Stimulated activated CD8-positive, alpha-beta memory T cell treated with anti-CD3 and anti-CD28 coated beads, Interleukin-4, amount 100 ng/mL, for 24 hours (primary cell): ENCODE results near the gene NTRK3.

Experiments
- DNase-seq: peaks from one replicate; pipeline ENCODE4 v3.0.0-alpha.2; 2020; ENCODE audit warnings: low read depth

Gene NTRK3

GRCh38 chr15:88120026-88120425 is 136.5 kb downstream of the NTRK3 start:
- DNase-seq: no peak

DNA sequence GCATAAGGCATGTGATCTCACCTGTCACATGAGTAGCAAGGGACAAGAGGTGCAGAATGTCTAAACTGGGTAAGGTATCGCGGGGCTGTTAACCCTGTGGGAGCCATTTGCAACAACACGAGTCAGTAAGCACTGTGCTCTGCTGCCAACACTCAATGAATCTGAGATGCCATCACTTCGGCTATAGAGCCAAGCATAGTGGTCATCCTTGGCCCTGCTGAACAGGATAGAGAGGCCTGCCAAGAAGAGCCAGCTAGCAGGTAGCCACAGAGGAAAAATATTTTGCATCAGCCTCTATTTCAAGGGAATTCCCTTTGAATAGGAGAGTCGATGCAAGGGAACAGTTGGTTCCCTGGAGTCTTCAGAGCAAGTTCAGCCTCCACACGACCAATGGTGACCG is 137.8 kb downstream of the NTRK3 start:
- no peak for DNase-seq

- DNase-seq: no peak
Measured at GRCh38 chr15:88118035-88118434, 138.5 kb downstream of the NTRK3 start.

DNA sequence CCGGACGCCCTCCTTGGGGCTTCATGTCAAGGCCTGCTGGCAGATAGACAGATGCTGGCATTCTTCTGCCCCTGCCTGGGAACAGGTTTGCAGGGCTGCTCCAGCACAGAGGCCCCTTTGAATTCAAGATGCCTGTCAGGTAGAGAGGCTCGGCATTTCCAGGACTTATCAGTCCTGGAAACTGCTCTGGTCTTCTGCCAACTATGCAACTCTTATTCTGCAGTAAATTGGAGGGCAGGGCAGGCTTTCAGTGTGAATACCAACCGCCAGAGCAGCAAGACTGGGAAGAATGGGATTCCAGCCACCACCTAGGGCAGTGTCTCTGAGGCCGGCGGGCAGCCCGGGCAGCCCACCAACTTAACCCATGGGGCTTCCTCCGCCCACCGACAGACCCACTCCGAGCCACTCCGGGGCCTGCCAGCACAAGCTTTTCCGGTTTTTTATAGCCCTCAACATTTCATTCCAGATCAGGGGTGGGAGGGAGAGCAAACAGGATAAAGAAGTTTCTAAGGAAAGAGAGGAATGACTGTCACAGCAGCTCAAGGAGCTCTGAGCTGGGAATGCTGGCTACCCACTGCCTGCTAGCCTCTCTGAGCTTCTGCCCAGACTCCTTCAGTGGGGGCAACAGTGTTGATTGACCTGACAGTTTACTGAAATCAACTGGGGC is 140.9 kb downstream of the NTRK3 start:
- no peak for DNase-seq

DNA sequence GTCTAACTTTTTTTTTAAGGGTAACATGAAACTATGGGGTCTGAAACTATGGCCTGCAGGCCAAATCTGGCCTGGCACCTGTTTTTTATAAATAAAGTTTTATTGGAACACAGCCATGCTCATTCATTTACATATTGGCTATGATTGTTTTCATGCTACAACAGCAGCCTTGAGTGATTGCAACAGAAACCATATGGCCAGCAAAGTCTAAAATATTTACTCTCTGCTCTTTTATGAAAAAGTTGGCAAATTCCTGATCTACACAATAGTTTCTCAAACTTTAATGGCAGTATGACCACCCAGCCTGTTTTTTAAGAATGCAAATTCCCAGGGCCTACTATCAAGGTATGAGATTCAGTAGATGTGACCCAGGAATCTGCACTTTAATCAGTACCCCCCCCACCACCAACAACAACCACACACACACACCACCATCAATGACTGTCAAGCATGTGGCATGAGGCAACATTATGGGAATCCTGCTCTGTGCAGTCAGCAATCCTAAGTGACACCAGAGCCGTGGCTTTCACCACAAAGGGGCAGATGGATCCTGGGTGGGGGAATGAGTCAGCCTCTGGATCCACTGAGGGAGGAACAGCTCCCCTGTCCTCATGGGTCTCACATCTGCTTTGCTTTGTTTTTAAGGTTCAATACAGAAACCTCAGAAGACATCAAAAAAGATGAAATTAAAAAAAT is 142.8 kb downstream of the NTRK3 start:
- DNase-seq: no peak

DNA sequence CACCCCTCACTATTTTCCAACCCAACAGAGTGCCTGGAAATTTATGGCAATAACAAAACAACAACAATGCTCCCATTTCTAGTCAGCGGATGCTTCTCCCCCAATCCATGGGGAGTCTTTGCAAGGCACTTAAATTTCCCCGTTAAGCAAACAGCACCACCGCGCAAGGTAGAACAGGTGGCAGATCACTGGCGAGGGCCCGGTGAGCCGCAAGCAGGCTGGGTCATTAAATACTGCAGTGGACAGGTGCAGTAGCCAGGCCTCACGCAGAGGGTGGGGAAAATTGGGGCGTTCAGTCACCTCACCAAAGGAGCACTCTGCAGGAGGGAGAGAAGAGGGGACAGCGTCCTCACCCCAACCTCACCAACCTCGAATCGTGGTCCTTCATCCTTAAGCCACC is 147.5 kb downstream of the NTRK3 start:
- DNase-seq: no peak

DNA sequence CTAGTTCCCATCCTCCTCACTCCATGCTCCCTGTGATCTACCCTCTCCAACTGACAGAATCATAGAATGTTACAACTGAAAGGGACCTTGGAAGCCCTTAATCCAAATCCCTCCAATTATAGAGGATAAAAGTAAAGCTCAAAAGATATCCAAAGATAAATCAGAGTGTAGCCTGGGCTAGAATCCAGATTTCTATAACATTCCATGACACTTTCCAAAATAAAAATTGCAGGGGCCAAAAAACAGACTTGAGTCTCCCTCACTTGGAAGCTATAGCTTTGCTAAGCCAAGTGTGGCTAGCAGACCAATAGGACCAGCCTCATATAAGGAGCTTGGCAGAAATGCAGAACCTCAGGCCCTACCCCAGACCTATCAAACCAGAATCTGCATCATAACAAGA is 148.1 kb downstream of the NTRK3 start:
- no peak for DNase-seq

- no peak for DNase-seq
Measured at GRCh38 chr15:88106074-88106473, 150.5 kb downstream of the NTRK3 start.

GRCh38 chr15:88104357-88104756 is 152.2 kb downstream of the NTRK3 start:
- no peak for DNase-seq

GRCh38 chr15:88100181-88100580 is 156.4 kb downstream of the NTRK3 start:
- no peak for DNase-seq

- no peak for DNase-seq
Measured at GRCh38 chr15:88098361-88098760, 158.2 kb downstream of the NTRK3 start.

DNA sequence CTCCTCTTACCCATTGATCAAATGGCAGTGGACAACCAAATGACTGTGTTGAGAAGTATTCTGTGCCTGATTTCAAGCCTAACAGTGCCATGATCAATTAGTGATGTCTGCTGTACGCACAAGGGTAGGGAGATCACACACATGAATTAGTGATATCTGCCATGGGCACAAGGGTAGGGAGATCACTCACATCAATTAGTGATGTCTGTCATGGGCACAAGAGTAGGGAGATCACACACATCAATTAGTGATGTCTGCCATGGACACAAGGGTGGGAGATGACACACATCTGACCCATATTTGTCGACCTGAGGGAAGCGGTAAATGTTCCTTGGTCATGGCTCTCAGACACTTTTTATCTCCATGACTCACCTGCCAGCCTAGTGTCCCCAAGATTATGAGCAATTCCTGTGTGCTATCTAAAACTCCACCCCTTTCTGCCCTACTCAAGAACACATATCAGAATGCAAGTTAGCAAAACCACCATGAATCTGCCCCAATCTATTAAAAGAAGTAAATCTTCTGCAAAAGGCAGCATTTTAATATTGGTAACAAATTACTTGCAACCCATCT is 165.0 kb downstream of the NTRK3 start:
- DNase-seq: no peak

DNA sequence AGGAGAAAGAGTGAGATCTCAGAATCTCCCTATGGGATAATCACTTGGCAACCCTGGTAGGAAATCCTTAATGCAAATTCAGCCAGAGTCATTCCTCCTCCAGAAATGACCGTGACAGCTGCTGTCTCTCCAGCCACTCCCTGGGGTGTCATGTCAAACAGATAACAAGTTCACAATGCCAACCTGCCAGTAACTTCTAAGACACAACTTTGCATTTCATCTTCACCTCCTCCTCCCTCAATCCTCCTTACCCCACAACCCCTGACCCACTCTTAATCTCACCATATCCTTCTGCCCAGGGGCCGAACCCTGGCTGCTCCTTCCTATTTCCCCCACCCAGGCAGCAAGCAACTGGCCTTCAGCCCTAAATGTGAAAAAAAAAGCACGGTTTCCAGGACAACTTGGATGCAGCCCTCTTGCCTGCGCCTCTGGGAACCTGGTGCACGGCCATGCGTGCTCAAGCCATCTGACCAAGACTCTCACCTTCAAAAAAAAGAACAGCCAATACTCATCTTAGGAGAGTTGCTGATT is 166.0 kb downstream of the NTRK3 start:
- DNase-seq: no peak

- no peak for DNase-seq
Measured at GRCh38 chr15:88089731-88090130, 166.8 kb downstream of the NTRK3 start.

DNA sequence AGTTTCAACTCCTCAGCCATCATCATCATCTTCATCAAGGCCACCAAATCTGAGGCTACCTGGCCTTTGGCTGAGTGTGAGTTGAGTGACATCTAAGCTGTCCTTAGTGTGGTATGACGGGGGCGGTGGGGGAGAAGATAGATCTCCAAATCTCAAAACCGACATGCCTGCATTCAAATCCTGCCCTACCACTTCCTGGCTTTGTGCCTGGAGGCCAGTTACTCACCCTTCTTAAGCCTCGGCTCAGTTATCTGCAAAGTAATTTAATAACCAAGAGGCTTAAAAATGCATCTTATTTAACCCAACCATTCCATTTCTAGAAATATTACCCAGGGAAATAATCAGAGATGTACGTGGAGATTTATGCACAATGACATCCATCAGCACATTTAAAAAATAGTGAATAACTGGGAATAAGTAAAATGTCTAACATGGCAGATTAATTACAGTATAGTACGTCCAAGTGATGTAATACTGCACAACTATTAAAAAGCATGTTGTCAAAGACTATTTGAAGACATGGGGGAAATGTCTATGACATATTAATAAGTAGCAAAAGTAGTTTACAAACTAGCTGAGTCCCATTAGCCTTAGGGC is 167.4 kb downstream of the NTRK3 start:
- DNase-seq: no peak

DNA sequence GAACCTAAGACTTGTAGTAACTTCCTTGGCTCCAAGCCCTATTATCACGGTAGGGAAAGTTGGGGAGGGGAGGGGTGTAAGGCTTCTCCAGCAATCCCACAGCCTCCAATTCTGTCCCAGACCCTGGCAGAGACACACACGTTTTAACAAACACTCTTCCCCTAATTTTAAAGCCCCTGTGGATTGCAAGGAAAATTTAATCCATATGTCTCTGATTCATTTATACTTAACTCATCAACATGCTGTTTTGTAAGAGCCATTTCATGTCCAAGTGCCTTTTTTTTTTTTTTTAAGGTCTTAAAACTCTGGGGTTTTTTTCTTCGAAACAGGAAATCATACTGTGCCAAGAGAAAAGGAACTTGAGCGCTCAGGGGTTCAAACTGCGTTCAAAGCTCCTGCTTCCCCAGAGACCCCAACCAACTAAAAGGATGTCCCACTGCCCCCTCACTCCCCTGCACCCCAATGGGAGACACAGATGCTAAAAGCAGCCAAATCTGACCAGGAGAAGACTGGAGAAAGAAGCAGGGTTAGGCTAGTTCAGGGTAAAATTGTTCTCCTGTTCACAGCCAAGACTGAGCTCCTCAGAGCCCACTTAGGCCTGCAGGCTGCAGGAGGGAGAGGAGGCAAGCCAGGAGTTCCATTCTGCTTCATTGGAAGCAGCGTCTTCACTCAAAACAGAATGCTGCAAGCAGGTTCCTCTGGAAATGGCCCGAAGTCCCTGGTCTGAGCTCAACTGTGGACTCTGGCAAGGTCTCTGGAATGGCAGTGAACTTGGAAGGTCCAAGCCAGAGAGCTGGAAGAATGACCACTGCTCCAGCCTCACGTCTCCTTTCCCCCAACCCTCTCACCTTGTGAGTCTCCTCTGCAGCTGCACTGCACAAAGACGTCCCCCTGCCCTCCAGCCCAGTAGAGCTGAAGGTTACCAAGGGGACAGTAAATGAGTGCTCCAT is 172.5 kb downstream of the NTRK3 start:
- no peak for DNase-seq

DNA sequence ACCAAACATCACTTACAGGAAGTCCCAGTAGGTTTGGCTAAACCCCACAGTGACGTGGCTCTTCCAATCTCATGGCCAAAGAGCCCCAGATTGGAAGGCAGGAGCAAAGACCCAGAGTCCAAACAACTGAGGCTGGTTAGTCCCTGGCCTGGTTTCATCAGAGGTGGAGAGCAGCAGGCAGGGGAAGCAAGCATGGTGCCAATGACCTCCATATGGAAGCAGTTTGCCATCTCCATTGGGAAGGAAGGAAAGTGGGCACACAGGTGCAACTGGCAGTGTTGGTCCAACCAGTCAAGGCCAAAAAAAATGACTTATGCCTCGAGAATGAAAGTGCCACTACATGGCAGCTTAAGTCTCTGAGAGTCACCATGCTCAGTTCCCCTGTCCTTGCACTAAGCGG is 175.9 kb downstream of the NTRK3 start:
- DNase-seq: no peak

DNA sequence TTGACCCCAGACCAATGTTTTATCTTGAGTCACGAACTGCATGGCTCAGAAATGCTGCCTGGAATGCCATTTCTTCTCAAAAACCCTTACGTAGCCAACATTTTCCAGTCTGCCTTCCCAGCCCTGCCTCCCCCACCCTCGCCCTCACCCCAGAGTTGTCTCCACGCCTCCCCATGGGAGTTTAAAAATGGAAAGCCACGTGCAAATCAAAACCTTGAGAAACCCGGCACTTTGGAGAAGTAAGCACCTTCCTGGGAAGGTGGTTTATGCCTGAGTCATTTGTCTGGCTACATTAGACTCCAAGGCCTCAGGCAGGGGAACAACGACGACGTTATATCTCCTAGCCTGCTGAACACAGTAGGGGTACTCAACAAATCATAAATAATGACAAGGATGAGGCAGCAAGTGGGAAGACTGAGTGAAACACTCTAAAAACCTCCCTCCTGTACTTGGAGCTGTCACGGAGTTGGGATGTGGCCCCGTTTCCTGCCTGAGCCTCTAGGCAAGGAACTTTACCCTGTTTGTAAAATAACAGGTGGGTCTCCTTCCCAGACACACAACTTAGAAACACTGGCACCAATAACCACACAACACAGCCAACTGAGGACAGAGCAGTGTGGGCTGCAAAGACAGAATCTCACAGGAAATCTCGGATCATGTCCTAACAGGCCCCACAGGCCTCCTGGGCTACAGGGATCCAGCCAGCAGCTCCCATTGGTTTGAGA is 179.1 kb downstream of the NTRK3 start:
- DNase-seq: no peak

DNA sequence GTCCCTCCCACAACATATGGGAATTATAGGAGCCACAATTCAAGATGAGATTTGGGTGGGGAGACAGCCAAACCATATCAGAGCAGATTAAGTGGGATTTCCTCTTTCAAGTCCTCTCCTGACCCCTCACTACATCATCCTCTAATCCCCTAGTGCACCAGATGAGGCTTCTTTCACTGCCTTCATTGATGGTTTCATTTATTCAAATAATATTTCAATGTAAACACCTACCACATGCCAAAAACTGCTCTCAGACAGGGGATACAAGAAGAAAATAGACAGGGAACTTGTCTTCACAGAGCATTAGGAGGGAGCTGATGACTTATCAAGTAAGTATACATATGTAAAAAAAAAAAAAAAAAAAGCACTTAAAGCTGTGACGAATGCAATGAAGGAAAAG is 180.2 kb downstream of the NTRK3 start:
- no peak for DNase-seq

GRCh38 chr15:88075102-88075501 is 181.4 kb downstream of the NTRK3 start:
- no peak for DNase-seq

- DNase-seq: no peak
Measured at GRCh38 chr15:88074386-88074785, 182.2 kb downstream of the NTRK3 start.
